HL-60/S4 treated with phorbol 12-myristate 13-acetate at 8.2 ng/mL for 4 days and 3 days (cell line): ENCODE results near the gene HIBCH.
"Not testable (repeated sequence)": the region's sequence is repeated elsewhere in the genome, so short reads cannot be mapped to it uniquely, and the experiment has no call there.

Source experiments
- in situ Hi-C: fragments of 300-500 bp; cut with MboI; formaldehyde crosslinking; loops from 2 replicates; pipeline ENCODE4 v1.15.0; 2022; ENCODE audit warnings: low sequenced_read_pairs

HIBCH gene

GRCh38 chr2:190343536-190344275, 24.1 kb upstream of the HIBCH start, which contains the start of gene INPP1:
Gene INPP1 (plus strand): TSS chr2:190343589. CDS start chr2:190360103, 16,514 bp downstream.
- in situ Hi-C loops = no loop called here

GRCh38 chr2:190343089-190343535, 23.5 kb upstream of the HIBCH start:
- in situ Hi-C loops = no loop called here

GRCh38 chr2:190342611-190343010, 23.0 kb upstream of the HIBCH start:
- in situ Hi-C loops = no loop called here

- in situ Hi-C loops = no loop called here
Observed at GRCh38 chr2:190340369-190340768, 20.7 kb upstream of the HIBCH start.

GRCh38 chr2:190339394-190339793, 19.8 kb upstream of the HIBCH start:
- in situ Hi-C loops = no loop called here

- in situ Hi-C loops = no loop called here
Observed at GRCh38 chr2:190338453-190338852, 18.8 kb upstream of the HIBCH start.

- in situ Hi-C loops = no loop called here
Observed at GRCh38 chr2:190336420-190336819, 16.8 kb upstream of the HIBCH start.

- in situ Hi-C loops = not testable (repeated sequence)
Observed at GRCh38 chr2:190335584-190335983, 16.0 kb upstream of the HIBCH start.

- in situ Hi-C loops = no loop called here
Observed at GRCh38 chr2:190335225-190335559, 15.6 kb upstream of the HIBCH start.

- in situ Hi-C loops = no loop called here
Observed at GRCh38 chr2:190334479-190335224, 15.0 kb upstream of the HIBCH start.

GRCh38 chr2:190333928-190334327, 14.3 kb upstream of the HIBCH start:
- in situ Hi-C loops = no loop called here

- in situ Hi-C loops = no loop called here
Observed at GRCh38 chr2:190333395-190333794, 13.8 kb upstream of the HIBCH start.

GRCh38 chr2:190328573-190329147, 9.0 kb upstream of the HIBCH start:
- in situ Hi-C loops = no loop called here

GRCh38 chr2:190327867-190328572, 8.4 kb upstream of the HIBCH start:
- in situ Hi-C loops = no loop called here

- in situ Hi-C loops = no loop called here
Observed at GRCh38 chr2:190325588-190325987, 6.0 kb upstream of the HIBCH start.

- in situ Hi-C loops = no loop called here
Observed at GRCh38 chr2:190323406-190323805, 3.8 kb upstream of the HIBCH start.

GRCh38 chr2:190320696-190321095, 1.1 kb upstream of the HIBCH start:
- in situ Hi-C loops = no loop called here

- in situ Hi-C loops = no loop called here
Observed at GRCh38 chr2:190318931-190319554, 583 bp downstream of the HIBCH start.

GRCh38 chr2:190318514-190318913, 1.1 kb downstream of the HIBCH start:
- in situ Hi-C loops = no loop called here

GRCh38 chr2:190315273-190315672, 4.4 kb downstream of the HIBCH start:
- in situ Hi-C loops = no loop called here

- in situ Hi-C loops = no loop called here
Observed at GRCh38 chr2:190313880-190314279, 5.7 kb downstream of the HIBCH start.
